MCF 10A (cell line): ENCODE measurements around the gene SLC22A23. TPM values are rescaled to one million over a fixed set of nuclear protein-coding genes. Genes with fewer than 3 reads are reported as not detected.

ENCODE experiments used
- BruUV-seq: library from RNA; stranded (reverse); fragments of 400-500 nt; replicated peaks from 2 replicates; lab custom pipeline; 2021; lab: Mats Ljungman, UMichigan
- CTCF ChIA-PET: fragments of 300-600 bp; sonication (Branson Sonifier 250); formaldehyde crosslinking; extraction: SDS; loops from one replicate; lab custom pipeline; 2021; ENCODE audit warnings: antibody characterized with exemption, inconsistent platforms; lab: Yijun Ruan, JAX
- POLR2A ChIA-PET: fragments of 300-600, 350-650 bp; sonication (Branson Sonifier 250); formaldehyde crosslinking; extraction: SDS; loops from one replicate; lab custom pipeline; 2020; ENCODE audit warnings: antibody characterized with exemption, inconsistent platforms; lab: Yijun Ruan, JAX
- DNase-seq: peaks from one replicate; pipeline ENCODE4 v3.0.0-alpha.2; 2018; ENCODE audit not compliant: unreplicated experiment
- H3K27ac Mint-ChIP-seq: one replicate; pipeline ENCODE4 v1.8.0; 2022; ENCODE audit warnings: mild to moderate bottlenecking, low read depth, mixed read lengths; ENCODE audit not compliant: unreplicated experiment
- H3K27me3 Mint-ChIP-seq: one replicate; pipeline ENCODE4 v1.8.0; 2022; ENCODE audit warnings: mixed read lengths; ENCODE audit not compliant: insufficient read depth, unreplicated experiment
- H3K36me3 Mint-ChIP-seq: one replicate; pipeline ENCODE4 v1.8.0; 2022; ENCODE audit warnings: mild to moderate bottlenecking, moderate library complexity, mixed read lengths; ENCODE audit not compliant: insufficient read depth, unreplicated experiment
- H3K4me1 Mint-ChIP-seq: one replicate; pipeline ENCODE4 v1.8.0; 2022; ENCODE audit warnings: mixed read lengths; ENCODE audit not compliant: insufficient read depth, unreplicated experiment
- H3K4me3 Mint-ChIP-seq: one replicate; pipeline ENCODE4 v1.8.0; 2022; ENCODE audit warnings: mild to moderate bottlenecking, moderate library complexity, mixed read lengths; ENCODE audit not compliant: unreplicated experiment
- H3K9me3 Mint-ChIP-seq: one replicate; pipeline ENCODE4 v1.8.0; 2022; ENCODE audit warnings: mixed read lengths; ENCODE audit not compliant: unreplicated experiment
- intact Hi-C: fragments of 100-400 bp; cut with micrococcal nuclease; formaldehyde crosslinking; loops from 2 replicates; pipeline ENCODE4 v1.14.1; 2022
- total RNA-seq: library from RNA; stranded (reverse); gene quantifications from 2 replicates; pipeline ENCODE4 v1.2.3, GENCODE V29; 2022
- TF ChIP-seq, protein P1 (sequence below): fragments of 200-600 bp; IDR thresholded peaks from one replicate; pipeline ENCODE4 v1.8.0; 2022; ENCODE audit warnings: antibody characterized with exemption, mild to moderate bottlenecking; ENCODE audit not compliant: unreplicated experiment

The SLC22A23 gene
- total RNA-seq, 1 experiment from 2014 or later: 11.9 TPM

DNA sequence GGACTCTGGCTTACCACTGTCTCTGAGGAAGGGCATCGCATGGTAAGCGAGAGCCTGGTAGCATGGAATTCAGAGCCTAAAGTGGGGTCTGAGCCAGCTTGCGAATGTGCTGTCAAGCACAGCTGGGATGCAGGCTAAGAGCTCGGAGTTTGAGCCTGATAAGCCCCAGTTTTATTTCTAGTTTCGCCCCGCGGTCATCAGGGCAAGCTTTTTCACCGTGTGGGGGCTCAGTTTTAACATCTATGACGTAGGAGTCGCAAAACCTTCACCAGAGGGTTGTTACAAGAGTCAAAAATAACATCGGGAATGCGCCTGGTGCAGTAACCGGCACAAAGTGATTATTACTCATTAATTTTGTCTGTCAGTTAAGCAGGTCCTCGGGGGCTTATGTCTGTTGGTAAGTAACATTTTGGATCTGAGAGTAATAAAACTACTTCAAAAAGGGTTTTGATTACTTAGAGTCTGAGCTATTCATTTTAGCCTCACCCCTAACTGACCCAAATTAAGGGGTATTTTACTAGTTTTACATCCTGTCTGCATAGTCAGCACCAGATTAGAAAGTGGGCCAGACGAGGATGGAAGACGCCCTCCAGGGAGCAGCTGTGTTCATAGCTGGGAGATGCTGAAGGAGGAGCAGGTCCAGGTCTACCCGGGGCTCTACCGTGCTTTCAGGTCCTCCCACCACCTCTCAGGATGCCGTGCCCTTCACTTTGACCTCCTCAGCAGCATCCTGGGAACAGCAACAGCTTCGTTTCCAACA lies 29.7 kb downstream of the SLC22A23 start:
- intact Hi-C loops: no loop called here
- ChIA-PET POLR2A (interaction anchor here (0.8 to 1.5 kb wide), 9 partner anchors 9 to 103 kb away, joined by 3 to 6 read pairs (median 4); no protein-coding TSS in a partner anchor), CTCF (interaction anchor here (0.6 to 2.0 kb wide), 8 partner anchors 10 to 301 kb away, joined by 3 to 8 read pairs (median 3); no protein-coding TSS in a partner anchor)
- no peaks in the 10 kb centered on the region for H3K27me3 Mint-ChIP-seq
- no TSS peak for BruUV-seq
- DNase-seq: no peak
- no peak overlapping the region for H3K4me3 Mint-ChIP-seq
- TF ChIP-seq, protein P1, sequence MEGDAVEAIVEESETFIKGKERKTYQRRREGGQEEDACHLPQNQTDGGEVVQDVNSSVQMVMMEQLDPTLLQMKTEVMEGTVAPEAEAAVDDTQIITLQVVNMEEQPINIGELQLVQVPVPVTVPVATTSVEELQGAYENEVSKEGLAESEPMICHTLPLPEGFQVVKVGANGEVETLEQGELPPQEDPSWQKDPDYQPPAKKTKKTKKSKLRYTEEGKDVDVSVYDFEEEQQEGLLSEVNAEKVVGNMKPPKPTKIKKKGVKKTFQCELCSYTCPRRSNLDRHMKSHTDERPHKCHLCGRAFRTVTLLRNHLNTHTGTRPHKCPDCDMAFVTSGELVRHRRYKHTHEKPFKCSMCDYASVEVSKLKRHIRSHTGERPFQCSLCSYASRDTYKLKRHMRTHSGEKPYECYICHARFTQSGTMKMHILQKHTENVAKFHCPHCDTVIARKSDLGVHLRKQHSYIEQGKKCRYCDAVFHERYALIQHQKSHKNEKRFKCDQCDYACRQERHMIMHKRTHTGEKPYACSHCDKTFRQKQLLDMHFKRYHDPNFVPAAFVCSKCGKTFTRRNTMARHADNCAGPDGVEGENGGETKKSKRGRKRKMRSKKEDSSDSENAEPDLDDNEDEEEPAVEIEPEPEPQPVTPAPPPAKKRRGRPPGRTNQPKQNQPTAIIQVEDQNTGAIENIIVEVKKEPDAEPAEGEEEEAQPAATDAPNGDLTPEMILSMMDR: no peak
- H3K9me3 Mint-ChIP-seq: no peaks in the 10 kb centered on the region
- peaks cover 28% of the 10 kb centered on the region for H3K4me1 Mint-ChIP-seq
- no peaks in the 10 kb centered on the region for H3K36me3 Mint-ChIP-seq
- peak overlapping the region; percentile 51 for H3K27ac Mint-ChIP-seq

DNA sequence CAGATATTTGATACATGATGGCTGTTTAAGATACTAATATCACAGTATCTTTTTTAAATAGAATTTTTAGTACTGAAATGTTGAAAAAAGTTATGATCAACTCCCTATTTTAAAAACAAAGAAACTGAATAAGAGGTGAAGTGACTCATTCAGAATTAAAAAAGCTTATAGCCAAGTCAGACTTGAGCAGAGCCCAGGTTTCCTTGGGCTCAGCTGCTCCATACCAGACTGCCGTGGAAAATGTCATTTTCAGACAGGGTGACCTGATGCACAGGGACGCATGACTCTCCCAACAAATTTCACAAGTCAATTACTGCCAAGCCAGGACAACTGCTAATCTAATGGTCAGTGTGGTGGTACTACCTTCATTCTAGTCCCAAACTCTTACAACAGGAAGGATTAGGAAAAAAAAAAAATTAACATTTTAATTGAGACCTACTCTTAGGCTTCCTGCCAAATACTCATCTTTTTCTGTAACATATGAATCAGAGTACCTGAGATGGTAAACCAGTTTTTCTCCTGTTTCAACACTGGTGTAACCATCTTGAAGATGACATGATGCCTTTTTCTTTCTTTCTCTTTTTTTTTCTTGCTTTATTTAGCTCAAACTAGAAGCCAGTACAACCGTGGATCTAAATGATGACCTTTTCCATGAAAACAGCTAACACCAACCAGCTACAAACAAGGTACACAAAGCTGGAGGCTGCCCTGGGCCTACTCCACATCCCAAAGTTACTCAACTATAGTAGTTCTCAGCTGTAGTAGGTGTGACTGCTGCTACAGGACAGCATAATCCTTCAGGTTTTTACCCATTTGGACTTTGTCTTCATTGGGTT lies 30.5 kb downstream of the SLC22A23 start:
- ChIA-PET CTCF (interaction anchor here (0.6 to 1.2 kb wide), 4 partner anchors 15 to 300 kb away, joined by 3 to 4 read pairs (median 3); no protein-coding TSS in a partner anchor), POLR2A (interaction anchor here (0.8 to 1.5 kb wide), 6 partner anchors 10 to 104 kb away, joined by 3 to 4 read pairs (median 4); no protein-coding TSS in a partner anchor)
- BruUV-seq: no TSS peak
- intact Hi-C loops: no loop called here
- TF ChIP-seq, protein P1: no peak
- no peak for DNase-seq
- peaks cover 32% of the 10 kb centered on the region for H3K4me1 Mint-ChIP-seq
- no peaks in the 10 kb centered on the region for H3K27me3 Mint-ChIP-seq
- no peaks in the 10 kb centered on the region for H3K36me3 Mint-ChIP-seq
- no peak overlapping the region for H3K4me3 Mint-ChIP-seq
- no peaks in the 10 kb centered on the region for H3K9me3 Mint-ChIP-seq
- peak overlapping the region; percentile 23 for H3K27ac Mint-ChIP-seq

DNA sequence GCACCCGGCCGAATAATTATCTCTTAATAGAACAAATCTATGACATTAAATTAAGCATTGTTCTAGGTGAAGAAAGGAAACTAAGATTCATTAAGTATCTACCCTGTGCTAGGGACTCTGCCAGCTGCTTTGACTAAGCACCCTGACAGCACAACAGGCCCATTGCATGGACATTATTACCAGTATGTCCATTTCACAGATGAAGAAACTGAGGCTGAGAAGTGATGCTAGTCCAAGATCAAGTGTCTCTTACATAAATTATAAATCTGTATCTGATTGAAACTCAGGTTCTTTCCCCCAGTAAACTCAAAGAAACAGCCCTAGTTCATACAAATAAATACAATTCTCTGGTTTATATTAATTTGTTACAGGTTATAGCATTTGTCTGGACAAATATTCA lies 31.3 kb downstream of the SLC22A23 start:
- no peak for DNase-seq
- POLR2A ChIA-PET: interaction anchor here (0.8 to 1.5 kb wide), 3 partner anchors 20 to 36 kb away, joined by 3 to 4 read pairs (median 4); no protein-coding TSS in a partner anchor
- H3K36me3 Mint-ChIP-seq: no peaks in the 10 kb centered on the region
- H3K4me3 Mint-ChIP-seq: no peak overlapping the region
- no TSS peak for BruUV-seq
- H3K27me3 Mint-ChIP-seq: no peaks in the 10 kb centered on the region
- no peaks in the 10 kb centered on the region for H3K9me3 Mint-ChIP-seq
- TF ChIP-seq, protein P1: no peak
- H3K27ac Mint-ChIP-seq: no peak overlapping the region
- H3K4me1 Mint-ChIP-seq: peaks cover 32% of the 10 kb centered on the region
- CTCF ChIA-PET: interaction anchor here (0.7 kb wide), 1 partner anchor 585 kb away, joined by 3 read pairs; no protein-coding TSS in a partner anchor
- intact Hi-C loops: no loop called here
